DMS53 (cell line): ENCODE data around the gene ALPI.
"Not testable (repeated sequence)": the region's sequence is repeated elsewhere in the genome, so short reads cannot be mapped to it uniquely, and the experiment has no call there.

Experiments
- DNase-seq: peaks from one replicate; lab custom pipeline; 2025; lab: John Stamatoyannopoulos, UW

The ALPI gene

GRCh38 chr2:232455426-232456255 lies at the start of gene ALPI:
Gene ALPI (plus strand): TSS chr2:232456153. CDS start chr2:232456200, 47 bp downstream.
- DNase-seq: no peak

- DNase-seq: no peak
Measured at GRCh38 chr2:232406556-232407310, 49.2 kb upstream of the ALPI start, which contains the start of gene ALPG. Gene ALPG (plus strand): TSS chr2:232406844. CDS start chr2:232406895, 51 bp downstream.

- DNase-seq: not testable (repeated sequence)
Measured at GRCh38 chr2:232407428-232408150, 48.4 kb upstream of the ALPI start.

- not testable (repeated sequence) for DNase-seq
Measured at GRCh38 chr2:232408269-232408668, 47.7 kb upstream of the ALPI start.

- not testable (repeated sequence) for DNase-seq
Measured at GRCh38 chr2:232409617-232410016, 46.3 kb upstream of the ALPI start.

- DNase-seq: no peak
Measured at GRCh38 chr2:232410238-232410900, 45.6 kb upstream of the ALPI start.

GRCh38 chr2:232411901-232412629 lies 43.9 kb upstream of the ALPI start:
- no peak for DNase-seq

- DNase-seq: no peak
Measured at GRCh38 chr2:232412986-232413385, 43.0 kb upstream of the ALPI start.

- DNase-seq: no peak
Measured at GRCh38 chr2:232415138-232415690, 40.7 kb upstream of the ALPI start.

- DNase-seq: no peak
Measured at GRCh38 chr2:232415736-232416520, 40.0 kb upstream of the ALPI start.

- no peak for DNase-seq
Measured at GRCh38 chr2:232416521-232417470, 39.2 kb upstream of the ALPI start.

- no peak for DNase-seq
Measured at GRCh38 chr2:232417489-232417888, 38.5 kb upstream of the ALPI start.

- DNase-seq: no peak
Measured at GRCh38 chr2:232418056-232418455, 37.9 kb upstream of the ALPI start.

GRCh38 chr2:232418466-232419244 lies 37.3 kb upstream of the ALPI start:
- peak; percentile 55 for DNase-seq

GRCh38 chr2:232419245-232420072 lies 36.5 kb upstream of the ALPI start:
- DNase-seq: peak; percentile 58

- DNase-seq: peak; percentile 41
Measured at GRCh38 chr2:232420073-232420454, 35.9 kb upstream of the ALPI start.
